Brain microvascular endothelial cell (primary cell): Measurements from ENCODE around the gene GFRA4.

Source experiments
- DNase-seq: peaks from one replicate; pipeline ENCODE4 v3.0.0-alpha.2; 2020
- H3K27ac ChIP-seq: fragments of 250-450 bp; sonication (Bioruptor Pico); 2 replicates; pipeline ENCODE4 v1.5.1; 2020; ENCODE audit warnings: mild to moderate bottlenecking, moderate library complexity
- H3K27me3 ChIP-seq: fragments of 250-450 bp; sonication (Bioruptor Pico); replicated peaks from 2 replicates; pipeline ENCODE4 v1.5.1; 2020; ENCODE audit warnings: mild to moderate bottlenecking
- H3K36me3 ChIP-seq: fragments of 250-450 bp; sonication (Bioruptor Pico); replicated peaks from 2 replicates; pipeline ENCODE4 v1.5.1; 2020; ENCODE audit warnings: mild to moderate bottlenecking
- H3K4me3 ChIP-seq: 2 replicates; pipeline ENCODE4 v1.5.1; 2011; ENCODE audit warnings: low read depth, mild to moderate bottlenecking, control low read depth, low read length, moderate library complexity
- CTCF ChIP-seq: IDR thresholded peaks from 2 replicates; pipeline ENCODE4 v1.5.1; 2011; ENCODE audit warnings: low read depth, mild to moderate bottlenecking, moderate library complexity, low read length, control low read depth, inconsistent platforms; ENCODE audit errors: missing control alignments
- in situ Hi-C: cut with HindIII; loops from 2 replicates; pipeline ENCODE4 v1.10.0; 2017; ENCODE audit warnings: low sequenced_read_pairs, low pct_ligation_motif_present

GFRA4 gene

GRCh38 chr20:3655131-3655405 lies 8.1 kb downstream of the GFRA4 start:
- no peak for DNase-seq
- Histone ChIP-seq H3K4me3 (no peak overlapping the region), H3K27ac (no peak overlapping the region), H3K27me3 (peaks cover 4% of the 10 kb centered on the region), H3K36me3 (no peaks in the 10 kb centered on the region)
- TF ChIP-seq CTCF = no peak
- in situ Hi-C loops = no loop called here

- no peak for DNase-seq
- Histone ChIP-seq H3K27ac (no peak overlapping the region), H3K4me3 (no peak overlapping the region), H3K27me3 (no peaks in the 10 kb centered on the region), H3K36me3 (no peaks in the 10 kb centered on the region)
- TF ChIP-seq CTCF = no peak
- in situ Hi-C loops = no loop called here
Measured at GRCh38 chr20:3654326-3655130, 8.7 kb downstream of the GFRA4 start.

- Histone ChIP-seq H3K36me3 (no peaks in the 10 kb centered on the region), H3K27ac (no peak overlapping the region), H3K27me3 (no peaks in the 10 kb centered on the region), H3K4me3 (no peak overlapping the region)
- TF ChIP-seq CTCF = no peak
- in situ Hi-C loops = no loop called here
- DNase-seq = no peak
Measured at GRCh38 chr20:3653921-3654320, 9.3 kb downstream of the GFRA4 start.

- in situ Hi-C loops = no loop called here
- TF ChIP-seq CTCF = no peak
- Histone ChIP-seq H3K36me3 (peaks cover 2% of the 10 kb centered on the region), H3K4me3 (no peak overlapping the region), H3K27me3 (no peaks in the 10 kb centered on the region), H3K27ac (no peak overlapping the region)
- DNase-seq = no peak
Measured at GRCh38 chr20:3652676-3653596, 10.3 kb downstream of the GFRA4 start.

GRCh38 chr20:3652221-3652620 lies 11.0 kb downstream of the GFRA4 start:
- TF ChIP-seq CTCF = no peak

More at GRCh38 chr20:3652221-3652620, 11.0 kb downstream of the GFRA4 start:
- no peaks in the 10 kb centered on the region for H3K27me3 ChIP-seq
- no peak overlapping the region for H3K4me3 ChIP-seq
- no peak overlapping the region for H3K27ac ChIP-seq
- H3K36me3 ChIP-seq = peaks cover 4% of the 10 kb centered on the region
- no peak for DNase-seq
- in situ Hi-C loops = no loop called here
